C4-2B (cell line): ENCODE results near the gene TECPR2.

Experiments
- H3K27ac ChIP-seq: fragments of 450-650 bp; 2 replicates; pipeline ENCODE4 v1.5.1; 2017
- ZFX ChIP-seq: fragments of 450-650 bp; IDR thresholded peaks from 2 replicates; pipeline ENCODE4 v1.6.1; 2017
- TF ChIP-seq, protein P1 (sequence below): fragments of 450-650 bp; conservative IDR thresholded peaks from 2 replicates; pipeline ENCODE4 v1.5.1; 2017; ENCODE audit warnings: mild to moderate bottlenecking

The TECPR2 gene

DNA sequence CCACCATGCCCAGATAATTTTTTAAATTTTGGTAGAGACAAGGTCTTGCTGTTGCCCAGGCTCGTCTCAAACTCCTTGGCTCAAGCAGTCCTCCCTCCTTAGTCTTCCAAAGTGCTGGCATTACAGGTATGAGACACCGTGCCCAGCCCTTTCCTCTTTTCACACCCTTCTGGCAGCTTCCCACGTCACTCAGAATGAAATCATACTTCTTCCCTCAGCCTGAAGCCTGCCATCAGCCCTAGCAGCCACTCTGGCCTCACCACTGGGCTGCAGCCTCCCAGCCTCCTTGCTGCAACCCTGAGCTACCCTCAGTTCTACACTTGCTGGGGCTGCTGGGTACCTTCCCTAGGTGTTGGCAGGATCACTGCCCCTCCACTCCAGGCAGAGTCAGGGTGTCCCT is 128.6 kb downstream of the TECPR2 start:
- TF ChIP-seq, protein P1, sequence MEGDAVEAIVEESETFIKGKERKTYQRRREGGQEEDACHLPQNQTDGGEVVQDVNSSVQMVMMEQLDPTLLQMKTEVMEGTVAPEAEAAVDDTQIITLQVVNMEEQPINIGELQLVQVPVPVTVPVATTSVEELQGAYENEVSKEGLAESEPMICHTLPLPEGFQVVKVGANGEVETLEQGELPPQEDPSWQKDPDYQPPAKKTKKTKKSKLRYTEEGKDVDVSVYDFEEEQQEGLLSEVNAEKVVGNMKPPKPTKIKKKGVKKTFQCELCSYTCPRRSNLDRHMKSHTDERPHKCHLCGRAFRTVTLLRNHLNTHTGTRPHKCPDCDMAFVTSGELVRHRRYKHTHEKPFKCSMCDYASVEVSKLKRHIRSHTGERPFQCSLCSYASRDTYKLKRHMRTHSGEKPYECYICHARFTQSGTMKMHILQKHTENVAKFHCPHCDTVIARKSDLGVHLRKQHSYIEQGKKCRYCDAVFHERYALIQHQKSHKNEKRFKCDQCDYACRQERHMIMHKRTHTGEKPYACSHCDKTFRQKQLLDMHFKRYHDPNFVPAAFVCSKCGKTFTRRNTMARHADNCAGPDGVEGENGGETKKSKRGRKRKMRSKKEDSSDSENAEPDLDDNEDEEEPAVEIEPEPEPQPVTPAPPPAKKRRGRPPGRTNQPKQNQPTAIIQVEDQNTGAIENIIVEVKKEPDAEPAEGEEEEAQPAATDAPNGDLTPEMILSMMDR = no peak
- no peak for TF ChIP-seq ZFX
- H3K27ac ChIP-seq = no peak overlapping the region

DNA sequence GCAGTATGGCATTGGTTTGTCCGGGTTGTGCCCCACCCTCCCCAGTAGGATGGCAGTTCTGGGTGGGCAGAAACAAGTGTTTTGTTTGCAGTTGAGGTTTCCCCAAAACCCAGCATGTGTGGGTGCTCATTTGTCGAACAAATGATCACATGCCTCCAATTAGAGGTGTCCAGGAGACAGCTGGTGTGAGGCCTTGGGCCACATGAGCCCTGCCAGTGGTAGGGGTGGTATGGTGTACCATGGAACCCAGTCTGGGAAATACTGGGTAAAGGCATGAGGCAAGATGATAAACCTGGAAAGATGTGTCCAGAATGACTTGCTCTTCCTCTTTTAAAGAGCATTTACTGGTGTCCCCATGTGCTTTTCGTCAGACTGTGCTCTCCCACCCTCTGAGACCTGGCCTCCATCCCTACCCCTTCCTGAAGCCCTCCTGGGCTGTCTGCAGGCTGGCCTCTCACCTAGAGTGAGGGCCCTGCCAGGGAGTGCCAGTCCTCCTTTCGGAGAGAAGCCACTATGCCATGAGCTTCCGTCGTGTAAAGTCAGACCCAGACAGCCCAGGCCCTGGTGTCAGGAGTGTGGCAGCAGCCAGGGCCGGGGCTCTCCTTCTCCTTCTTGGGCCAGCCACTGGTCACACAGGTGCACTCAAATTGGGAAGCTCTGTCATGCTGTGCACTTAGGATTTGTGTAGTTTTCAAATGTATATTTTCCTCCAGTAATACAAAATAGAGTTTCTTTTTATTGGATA is 129.2 kb downstream of the TECPR2 start:
- H3K27ac ChIP-seq = no peak overlapping the region
- TF ChIP-seq ZFX = no peak
- TF ChIP-seq, protein P1 = no peak

DNA sequence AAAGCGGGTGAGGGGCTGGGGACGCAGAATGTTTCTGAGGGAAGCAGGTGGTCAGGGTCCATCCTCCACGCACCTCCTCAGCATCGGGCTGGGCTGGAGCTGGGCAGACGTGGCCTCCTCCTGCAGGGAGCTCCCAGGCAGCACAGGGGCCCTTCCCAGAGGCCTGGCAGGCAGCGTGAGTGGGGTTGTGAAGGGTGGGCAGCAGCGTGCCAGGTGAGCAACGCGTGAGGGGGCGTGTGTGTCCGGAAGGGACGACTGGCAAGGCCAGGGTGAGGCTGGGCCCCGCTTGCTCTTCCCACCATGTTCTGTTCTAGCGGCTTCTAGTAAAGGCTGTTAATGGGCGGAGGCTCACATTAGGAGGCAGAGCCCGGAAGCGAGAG is 129.8 kb downstream of the TECPR2 start:
- TF ChIP-seq, protein P1 = no peak
- no peak for TF ChIP-seq ZFX
- H3K27ac ChIP-seq = no peak overlapping the region

DNA sequence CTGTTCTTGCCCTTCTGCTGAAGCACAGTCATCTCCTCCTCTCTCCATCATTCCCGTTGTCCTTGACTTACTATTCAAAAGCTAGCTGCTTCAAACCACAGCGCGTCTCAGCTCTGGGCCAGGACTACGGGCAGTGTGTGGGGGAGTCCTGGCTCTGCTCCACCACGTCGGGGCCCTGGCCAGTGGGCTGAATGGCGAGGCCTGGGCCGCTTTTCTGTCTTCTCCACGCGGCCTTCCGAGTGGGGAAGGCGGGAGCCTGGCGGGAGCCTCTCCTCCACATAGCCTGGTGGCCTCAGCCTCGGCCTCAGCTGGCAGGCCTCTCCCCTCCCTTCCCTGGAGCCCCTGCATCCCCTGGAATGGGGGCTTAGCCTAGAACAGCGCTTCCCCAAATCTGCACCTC is 130.4 kb downstream of the TECPR2 start:
- no peak overlapping the region for H3K27ac ChIP-seq
- TF ChIP-seq ZFX = no peak
- TF ChIP-seq, protein P1 = no peak

DNA sequence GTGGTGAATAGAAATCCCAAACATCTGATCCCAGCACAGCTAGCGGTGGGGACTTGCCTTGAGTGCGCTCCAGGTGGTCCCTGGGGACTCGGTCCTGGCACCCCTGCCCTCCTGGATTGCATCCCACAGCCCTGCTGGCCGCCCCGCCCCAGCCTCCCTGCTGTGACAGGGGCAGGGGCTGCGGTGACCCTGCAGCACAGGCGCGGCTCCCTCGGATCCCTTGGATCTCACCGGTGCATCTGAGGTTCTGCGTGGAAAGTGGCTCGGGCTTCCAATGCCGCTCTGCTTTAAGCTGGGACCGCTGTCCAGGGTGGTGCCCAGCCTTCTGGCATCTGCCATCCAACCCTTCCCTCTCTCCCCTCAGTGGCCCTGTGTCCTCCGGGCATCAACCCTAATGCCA is 130.8 kb downstream of the TECPR2 start:
- no peak overlapping the region for H3K27ac ChIP-seq
- TF ChIP-seq, protein P1 = no peak
- TF ChIP-seq ZFX = no peak

DNA sequence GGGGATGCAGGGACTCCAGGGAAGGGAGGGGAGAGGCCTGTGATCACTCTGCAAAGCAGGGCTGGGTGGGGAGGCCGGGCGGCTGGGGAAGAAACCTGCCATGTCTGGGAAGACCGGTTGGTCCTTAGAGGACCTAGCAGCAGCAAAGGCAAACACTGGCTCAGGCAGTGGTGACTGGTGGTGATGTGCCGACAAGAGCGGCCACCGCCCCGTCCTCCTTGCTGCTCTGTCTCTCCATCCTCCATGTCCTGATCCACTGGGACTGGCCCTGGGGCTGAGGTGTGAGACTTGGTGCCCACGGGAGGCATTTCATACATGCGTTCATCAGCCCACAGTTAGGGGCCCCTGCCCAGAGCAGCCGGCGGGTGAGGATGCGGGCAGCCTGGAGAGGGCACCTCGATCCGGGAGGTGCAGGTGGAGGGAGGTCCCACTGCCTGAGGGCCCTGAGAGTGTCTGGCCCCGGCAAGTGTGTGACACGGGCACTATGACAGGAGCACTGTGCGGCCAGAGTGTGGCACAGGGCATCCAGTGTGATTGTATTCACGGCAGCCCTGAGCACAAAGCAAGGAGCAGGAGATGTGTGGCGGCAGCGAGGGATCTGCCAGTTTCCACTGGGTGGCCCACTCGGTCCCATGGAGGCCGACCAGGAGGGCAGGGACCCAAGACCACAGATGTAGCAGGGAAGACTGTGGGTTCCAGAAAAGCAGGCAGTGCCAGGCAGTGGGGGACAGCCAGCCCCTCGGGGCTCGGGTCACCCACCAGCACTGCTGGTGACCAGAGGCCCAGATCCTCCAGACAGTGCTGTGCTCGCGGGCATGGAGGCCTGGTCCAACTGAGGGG is 133.0 kb downstream of the TECPR2 start:
- TF ChIP-seq, protein P1 = no peak
- no peak for TF ChIP-seq ZFX
- no peak overlapping the region for H3K27ac ChIP-seq

DNA sequence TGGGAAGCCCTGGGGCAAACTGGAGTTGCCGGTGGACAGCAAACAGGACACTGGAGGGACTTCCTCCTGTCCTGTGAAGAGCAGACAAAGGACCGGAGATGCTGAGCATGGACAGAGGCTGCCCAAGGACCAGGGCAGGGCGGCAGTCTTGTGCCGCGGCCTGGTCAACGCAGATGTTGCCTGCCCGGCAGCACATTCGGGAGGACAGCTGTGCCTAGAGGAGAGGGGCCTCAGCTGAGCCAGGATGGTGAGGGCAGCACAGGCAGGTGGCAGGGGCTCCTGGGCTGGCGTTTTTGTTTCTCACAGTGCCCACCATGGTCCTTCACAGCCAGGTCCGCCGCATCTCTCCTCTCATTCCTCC is 133.6 kb downstream of the TECPR2 start:
- H3K27ac ChIP-seq = no peak overlapping the region
- no peak for TF ChIP-seq ZFX
- TF ChIP-seq, protein P1 = no peak
